Muscle layer of duodenum (tissue), 2 donors: ENCODE data around the gene DIAPH1.

Experiments
- H3K27ac ChIP-seq: one replicate; pipeline ENCODE4 v1.7.0; 2013; ENCODE audit warnings: mild to moderate bottlenecking, low read length
- H3K27me3 ChIP-seq: one replicate; pipeline ENCODE4 v1.7.0; 2013; ENCODE audit warnings: low read depth, mild to moderate bottlenecking, control low read depth, low read length
- H3K36me3 ChIP-seq, 2 donors: one replicate each; pipeline ENCODE4 v1.7.0; 2013; ENCODE audit warnings: low read length in 2 of 2, control low read depth in 1 of 2, mild to moderate bottlenecking in 1 of 2; ENCODE audit not compliant: insufficient read depth in 2 of 2, control insufficient read depth in 1 of 2
- H3K4me1 ChIP-seq, 2 donors: one replicate each; pipeline ENCODE4 v1.7.0; 2013; ENCODE audit warnings: low read length in 2 of 2, mild to moderate bottlenecking in 2 of 2, control low read depth in 1 of 2, moderate library complexity in 1 of 2; ENCODE audit not compliant: insufficient read depth in 2 of 2, control insufficient read depth in 1 of 2
- H3K4me3 ChIP-seq, 2 donors: one replicate each; pipeline ENCODE4 v1.7.0; 2013; ENCODE audit warnings: low read length in 2 of 2, low read depth in 1 of 2, mild to moderate bottlenecking in 1 of 2
- H3K9me3 ChIP-seq, 2 donors: one replicate each; pipeline ENCODE4 v1.7.0; 2013; ENCODE audit warnings: low read length in 2 of 2, control low read depth in 1 of 2, mild to moderate bottlenecking in 1 of 2; ENCODE audit not compliant: control insufficient read depth in 1 of 2
- donor health status: healthy.

Gene DIAPH1

DNA sequence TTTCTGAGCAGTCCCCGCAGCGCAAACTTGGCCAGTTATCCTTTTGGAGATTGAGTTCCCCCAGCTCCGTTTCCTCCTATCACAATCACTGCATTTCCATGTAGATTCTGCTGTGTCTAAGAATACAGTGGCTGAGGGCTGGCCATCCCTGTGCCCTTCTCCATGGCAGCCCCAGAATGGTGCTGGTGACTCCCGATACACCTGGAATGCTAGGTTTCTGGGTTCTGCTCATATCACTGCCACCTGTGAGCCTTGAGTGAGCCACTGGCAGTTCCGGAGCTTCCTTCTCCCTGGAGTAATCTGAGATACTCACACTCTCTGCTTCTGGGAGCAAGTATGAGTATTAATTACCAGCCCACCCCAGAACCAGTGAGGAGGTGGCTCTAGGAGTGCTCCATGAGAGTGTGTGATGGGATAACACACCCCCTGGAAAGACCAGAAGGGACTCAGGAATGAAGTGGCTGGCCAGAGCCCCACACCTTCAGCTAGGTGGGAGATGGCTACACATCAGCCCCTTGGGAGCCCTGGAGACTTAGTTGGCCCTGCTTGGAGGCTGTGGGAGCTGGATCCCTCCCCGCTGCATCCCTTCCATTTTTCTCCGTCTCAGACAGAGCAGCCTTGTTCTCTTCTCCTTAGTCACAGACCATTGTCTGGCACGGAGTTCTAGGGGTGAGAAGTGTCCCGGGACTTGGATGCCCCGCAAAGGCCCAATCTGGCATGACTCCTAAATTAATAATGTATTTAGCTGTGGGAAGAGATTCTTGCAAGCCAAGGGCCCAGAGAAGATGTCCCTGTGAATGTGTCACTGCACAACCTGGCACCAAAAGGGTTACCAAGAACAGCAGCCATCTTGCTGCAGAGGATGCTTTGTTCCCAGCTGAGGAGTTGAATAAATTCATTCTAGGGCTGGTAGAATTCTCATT is 125.0 kb downstream of the DIAPH1 start:
- peaks cover 18 to 32% of the 10 kb centered on the region in 2 donors for H3K36me3 ChIP-seq
- H3K9me3 ChIP-seq: no peaks in the 10 kb centered on the region
- peaks cover 3 to 35% of the 10 kb centered on the region in 2 donors for H3K4me1 ChIP-seq
- no peaks in the 10 kb centered on the region for H3K27me3 ChIP-seq
- H3K4me3 ChIP-seq: peak overlapping the region in 1 of 2 donors; percentile 21
- no peak overlapping the region for H3K27ac ChIP-seq

- Histone ChIP-seq H3K4me3 (no peak overlapping the region), H3K27ac (no peak overlapping the region), H3K27me3 (no peaks in the 10 kb centered on the region)
Measured at GRCh38 chr5:141492168-141492885, 126.5 kb downstream of the DIAPH1 start.

DNA sequence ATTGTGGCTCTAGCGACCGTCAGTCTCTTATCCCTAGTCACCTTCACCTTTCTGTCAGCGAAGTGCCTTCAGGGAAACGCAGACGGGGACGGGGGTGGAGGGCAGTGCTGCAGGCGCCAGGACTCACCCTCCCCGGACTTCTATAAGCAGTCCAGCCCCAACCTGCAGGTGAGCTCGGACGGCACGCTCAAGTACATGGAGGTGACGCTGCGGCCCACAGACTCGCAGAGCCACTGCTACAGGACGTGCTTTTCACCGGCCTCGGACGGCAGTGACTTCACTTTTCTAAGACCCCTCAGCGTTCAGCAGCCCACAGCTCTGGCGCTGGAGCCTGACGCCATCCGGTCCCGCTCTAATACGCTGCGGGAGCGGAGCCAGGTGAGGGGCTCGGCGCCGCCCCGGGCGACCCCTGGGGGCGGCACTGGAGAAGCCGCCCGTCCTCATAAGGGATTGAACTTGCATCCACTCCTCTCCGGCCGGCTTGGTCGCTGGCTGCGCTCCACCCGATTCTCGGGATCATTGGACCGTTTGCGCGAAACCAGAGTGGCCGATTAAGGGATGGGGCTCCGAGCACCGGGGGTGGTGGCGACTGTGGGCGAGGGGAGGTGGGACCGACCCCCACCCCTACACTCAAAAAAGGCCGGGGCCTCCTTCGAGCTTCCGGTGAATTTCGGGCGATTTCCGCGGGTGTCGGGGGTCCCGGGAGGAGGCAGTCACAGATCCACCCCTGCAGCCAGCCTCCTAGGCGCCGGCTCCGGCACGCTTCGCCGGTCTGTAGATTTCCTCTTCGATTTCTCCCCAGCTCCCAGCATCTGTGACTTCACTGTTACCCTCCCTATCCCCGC is 127.3 kb downstream of the DIAPH1 start:
- Histone ChIP-seq H3K4me3 (no peak overlapping the region), H3K27me3 (no peaks in the 10 kb centered on the region), H3K9me3 (no peaks in the 10 kb centered on the region), H3K4me1 (peaks cover 3 to 36% of the 10 kb centered on the region in 2 donors), H3K36me3 (peaks cover 14 to 29% of the 10 kb centered on the region in 2 donors), H3K27ac (no peak overlapping the region)

More at GRCh38 chr5:141492168-141492885, 126.5 kb downstream of the DIAPH1 start:
- Histone ChIP-seq H3K9me3 (no peaks in the 10 kb centered on the region), H3K36me3 (peaks cover 18 to 29% of the 10 kb centered on the region in 2 donors), H3K4me1 (peaks cover 3 to 36% of the 10 kb centered on the region in 2 donors)

GRCh38 chr5:141490771-141491170 is 128.0 kb downstream of the DIAPH1 start:
- H3K9me3 ChIP-seq: no peaks in the 10 kb centered on the region
- H3K36me3 ChIP-seq: peaks cover 7 to 24% of the 10 kb centered on the region in 2 donors
- no peaks in the 10 kb centered on the region for H3K27me3 ChIP-seq
- H3K27ac ChIP-seq: no peak overlapping the region
- no peak overlapping the region for H3K4me3 ChIP-seq
- peaks cover 3 to 36% of the 10 kb centered on the region in 2 donors for H3K4me1 ChIP-seq

- Histone ChIP-seq H3K4me1 (peaks cover 8 to 39% of the 10 kb centered on the region in 2 donors), H3K9me3 (no peaks in the 10 kb centered on the region), H3K4me3 (no peak overlapping the region), H3K36me3 (peaks cover 7 to 24% of the 10 kb centered on the region in 2 donors), H3K27me3 (no peaks in the 10 kb centered on the region), H3K27ac (no peak overlapping the region)
Measured at GRCh38 chr5:141490271-141490670, 128.5 kb downstream of the DIAPH1 start.

DNA sequence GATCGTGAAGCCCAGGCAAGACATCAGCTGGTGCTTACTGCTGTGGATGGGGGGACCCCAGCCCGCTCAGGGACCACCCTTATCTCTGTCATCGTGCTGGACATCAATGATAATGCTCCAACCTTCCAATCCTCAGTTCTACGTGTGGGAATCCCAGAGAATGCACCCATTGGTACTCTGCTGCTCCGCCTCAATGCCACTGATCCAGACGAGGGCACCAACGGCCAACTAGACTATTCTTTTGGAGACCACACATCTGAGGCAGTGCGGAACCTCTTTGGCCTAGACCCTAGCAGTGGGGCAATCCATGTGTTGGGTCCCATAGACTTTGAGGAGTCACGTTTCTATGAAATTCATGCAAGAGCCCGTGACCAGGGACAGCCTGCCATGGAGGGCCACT is 129.0 kb downstream of the DIAPH1 start:
- Histone ChIP-seq H3K36me3 (peaks cover 7 to 24% of the 10 kb centered on the region in 2 donors), H3K27ac (no peak overlapping the region), H3K9me3 (no peaks in the 10 kb centered on the region), H3K27me3 (no peaks in the 10 kb centered on the region), H3K4me1 (peaks cover 10 to 42% of the 10 kb centered on the region in 2 donors), H3K4me3 (no peak overlapping the region)

DNA sequence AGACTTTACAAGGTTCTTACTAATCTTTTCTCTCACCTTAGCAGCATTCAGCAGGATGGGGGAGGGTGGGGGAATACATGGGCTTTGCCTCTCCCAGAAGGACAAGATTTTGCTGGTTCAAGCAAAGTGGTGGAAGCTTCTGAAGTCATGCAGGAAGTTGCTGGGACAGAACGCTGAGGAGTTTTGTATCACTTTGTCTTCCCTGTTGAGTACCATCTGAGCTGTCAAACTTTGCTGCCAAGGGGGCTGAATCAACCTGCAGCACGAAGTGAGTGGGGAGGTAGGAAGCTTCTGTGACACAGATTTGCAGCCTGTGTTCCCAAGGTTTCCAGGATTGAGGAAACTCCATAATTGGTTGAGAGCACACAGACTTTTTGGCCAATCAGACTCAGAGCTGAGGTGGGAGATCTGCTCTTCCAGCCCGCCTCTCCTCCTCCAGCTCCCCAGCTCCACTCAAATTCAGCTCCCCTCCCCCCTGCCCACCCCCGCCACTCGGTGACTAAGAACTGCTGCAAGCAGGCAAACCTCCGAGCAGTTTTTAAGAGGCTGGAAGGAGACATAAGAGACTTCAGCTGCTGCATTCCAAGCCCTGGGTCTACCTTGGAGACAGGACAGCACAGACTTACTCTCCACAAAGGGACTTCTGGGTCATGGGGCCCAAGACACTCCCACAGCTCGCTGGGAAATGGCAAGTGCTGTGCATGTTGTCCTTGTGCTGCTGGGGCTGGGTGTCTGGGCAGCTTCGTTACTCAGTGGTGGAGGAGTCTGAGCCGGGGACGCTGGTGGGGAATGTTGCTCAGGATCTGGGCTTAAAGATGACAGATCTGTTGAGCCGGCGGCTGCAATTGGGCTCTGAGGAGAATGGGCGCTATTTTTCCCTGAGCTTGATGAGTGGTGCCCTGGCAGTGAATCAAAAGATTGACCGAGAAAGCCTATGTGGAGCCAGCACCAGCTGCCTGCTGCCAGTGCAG is 129.9 kb downstream of the DIAPH1 start, which contains the start of gene PCDHGC5:
Gene PCDHGC5 (plus strand): TSS at position 491 of the 971 bp plus-strand sequence. CDS start 160 bp downstream, at position 651.
- Histone ChIP-seq H3K4me1 (peaks cover 10 to 43% of the 10 kb centered on the region in 2 donors), H3K27ac (no peak within 1 kb of the TSS), H3K36me3 (peaks cover 7 to 24% of the 10 kb centered on the region in 2 donors), H3K27me3 (no peaks in the 10 kb centered on the region), H3K9me3 (no peaks in the 10 kb centered on the region), H3K4me3 (no peak within 1 kb of the TSS)

- H3K27ac ChIP-seq: no peak overlapping the region
- H3K4me1 ChIP-seq: peaks cover 7 to 40% of the 10 kb centered on the region in 2 donors
- peaks cover 7 to 21% of the 10 kb centered on the region in 2 donors for H3K36me3 ChIP-seq
- no peaks in the 10 kb centered on the region for H3K27me3 ChIP-seq
- no peaks in the 10 kb centered on the region for H3K9me3 ChIP-seq
- no peak overlapping the region for H3K4me3 ChIP-seq
Measured at GRCh38 chr5:141487131-141487530, 131.7 kb downstream of the DIAPH1 start.

GRCh38 chr5:141486091-141486490 is 132.7 kb downstream of the DIAPH1 start:
- H3K4me1 ChIP-seq: peaks cover 7 to 39% of the 10 kb centered on the region in 2 donors
- peaks cover 7 to 13% of the 10 kb centered on the region in 2 donors for H3K36me3 ChIP-seq
- H3K27me3 ChIP-seq: no peaks in the 10 kb centered on the region
- H3K27ac ChIP-seq: no peak overlapping the region
- H3K9me3 ChIP-seq: no peaks in the 10 kb centered on the region
- no peak overlapping the region for H3K4me3 ChIP-seq
